Tibial nerve (tissue), 4 donors: ENCODE measurements around the gene LRRC3.

Experiments used
- EP300 ChIP-seq, 2 donors: sonication (generic); formaldehyde crosslinking; IDR thresholded peaks; one replicate each; pipeline ENCODE4 v1.6.1; 2017; ENCODE audit warnings: antibody characterized with exemption in 2 of 2, mild to moderate bottlenecking in 1 of 2
- POLR2A ChIP-seq, 2 donors: fragments of 450-650 bp; IDR thresholded peaks; one replicate each; pipeline ENCODE4 v1.6.1; 2017; ENCODE audit warnings: antibody characterized with exemption in 2 of 2, mild to moderate bottlenecking in 2 of 2, moderate library complexity in 2 of 2
- TF ChIP-seq, protein P1 (sequence below), 5 experiments: fragments of 200-600 bp in 3 of 5; fragments of 450-650 bp in 2 of 5; sonication (generic) in 3 of 5; IDR thresholded peaks; one replicate each; pipeline ENCODE4 v1.5.1; 2016 to 2019; ENCODE audit warnings: antibody characterized with exemption in 5 of 5, mild to moderate bottlenecking in 3 of 5, moderate library complexity in 2 of 5

DNA sequence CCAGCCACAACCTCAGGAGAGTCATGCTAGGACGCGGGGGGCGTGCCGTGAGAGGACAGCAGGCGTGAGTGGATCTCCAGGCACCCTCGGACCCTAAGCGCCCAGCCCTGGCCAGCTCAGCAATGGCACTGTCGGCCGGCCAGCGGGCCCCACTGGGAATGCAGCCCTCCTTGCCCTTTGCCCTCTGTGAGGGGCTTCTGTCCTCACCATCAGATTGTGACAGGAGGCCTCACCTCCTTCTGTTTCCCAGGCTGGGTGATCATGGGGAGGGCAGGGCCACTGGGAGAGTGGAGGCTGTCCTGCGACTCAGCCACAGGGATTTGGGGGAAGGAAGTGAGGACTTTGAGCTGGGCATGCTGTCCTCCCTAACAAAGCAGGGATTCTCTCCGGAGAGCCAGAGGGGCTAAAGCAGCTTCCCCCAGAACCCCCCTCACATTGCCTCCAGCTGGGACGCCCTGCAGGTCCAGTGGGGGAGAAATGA is 6.6 kb upstream of the LRRC3 start:
- TF ChIP-seq, protein P1, sequence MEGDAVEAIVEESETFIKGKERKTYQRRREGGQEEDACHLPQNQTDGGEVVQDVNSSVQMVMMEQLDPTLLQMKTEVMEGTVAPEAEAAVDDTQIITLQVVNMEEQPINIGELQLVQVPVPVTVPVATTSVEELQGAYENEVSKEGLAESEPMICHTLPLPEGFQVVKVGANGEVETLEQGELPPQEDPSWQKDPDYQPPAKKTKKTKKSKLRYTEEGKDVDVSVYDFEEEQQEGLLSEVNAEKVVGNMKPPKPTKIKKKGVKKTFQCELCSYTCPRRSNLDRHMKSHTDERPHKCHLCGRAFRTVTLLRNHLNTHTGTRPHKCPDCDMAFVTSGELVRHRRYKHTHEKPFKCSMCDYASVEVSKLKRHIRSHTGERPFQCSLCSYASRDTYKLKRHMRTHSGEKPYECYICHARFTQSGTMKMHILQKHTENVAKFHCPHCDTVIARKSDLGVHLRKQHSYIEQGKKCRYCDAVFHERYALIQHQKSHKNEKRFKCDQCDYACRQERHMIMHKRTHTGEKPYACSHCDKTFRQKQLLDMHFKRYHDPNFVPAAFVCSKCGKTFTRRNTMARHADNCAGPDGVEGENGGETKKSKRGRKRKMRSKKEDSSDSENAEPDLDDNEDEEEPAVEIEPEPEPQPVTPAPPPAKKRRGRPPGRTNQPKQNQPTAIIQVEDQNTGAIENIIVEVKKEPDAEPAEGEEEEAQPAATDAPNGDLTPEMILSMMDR (IDR thresholded peaks at IDR 0.05): no peak
- TF ChIP-seq POLR2A (IDR thresholded peaks at IDR 0.05): no peak
- TF ChIP-seq EP300 (IDR thresholded peaks at IDR 0.05): no peak
